GM12872 (cell line): ENCODE results near the gene BEND3.

ENCODE experiments used
- CTCF ChIP-seq: IDR thresholded peaks from 3 replicates; pipeline ENCODE4 v1.5.1; 2011; ENCODE audit warnings: low read depth, mild to moderate bottlenecking, low read length, moderate library complexity; ENCODE audit not compliant: insufficient read depth

Gene BEND3

GRCh38 chr6:107106165-107106564, 9.2 kb downstream of the BEND3 start:
- TF ChIP-seq CTCF: no peak

- no peak for TF ChIP-seq CTCF
These were observed 9.7 kb downstream of the BEND3 start for GRCh38 chr6:107105511-107106116.

- TF ChIP-seq CTCF: no peak
These were observed 12.2 kb downstream of the BEND3 start for GRCh38 chr6:107103082-107103481.

DNA sequence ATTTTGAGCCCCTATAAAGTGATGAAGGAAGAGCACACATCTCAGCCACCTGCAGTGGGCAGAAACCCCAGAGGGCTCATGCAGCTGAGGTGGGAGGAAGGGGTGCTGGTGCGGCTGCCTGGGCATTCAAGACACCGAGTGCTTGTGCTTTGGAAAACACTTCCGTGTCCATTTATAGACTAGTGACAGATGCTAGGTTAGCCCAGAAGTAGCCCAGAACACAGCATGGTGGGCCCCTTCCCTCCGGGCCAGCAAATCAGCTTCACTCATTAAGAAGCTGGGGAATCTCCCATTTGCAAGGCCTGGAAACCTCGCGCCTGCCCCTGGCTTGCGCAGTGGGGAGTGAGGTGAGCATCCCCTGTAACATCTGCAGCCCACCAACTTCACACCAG, 12.9 kb downstream of the BEND3 start:
- no peak for TF ChIP-seq CTCF

GRCh38 chr6:107101686-107102413, 13.5 kb downstream of the BEND3 start:
- TF ChIP-seq CTCF: no peak

DNA sequence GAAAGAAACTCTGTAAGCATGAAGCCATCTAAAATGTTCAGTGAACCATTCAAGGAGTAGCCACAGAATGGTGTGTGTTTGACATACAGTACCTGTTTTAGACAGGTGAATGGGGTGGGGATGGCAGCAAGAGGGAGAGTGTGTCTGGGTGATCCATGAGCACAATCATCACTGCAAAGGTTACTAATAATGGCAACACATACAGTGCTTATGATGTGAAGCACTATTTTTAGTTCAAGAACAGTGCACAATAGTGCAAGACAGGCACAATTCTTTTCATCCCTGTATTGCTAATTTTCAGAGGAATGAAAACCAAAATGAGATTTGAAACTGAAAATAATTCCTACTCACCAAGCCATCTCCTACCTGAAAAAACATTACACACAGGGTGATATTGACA, 14.1 kb downstream of the BEND3 start:
- no peak for TF ChIP-seq CTCF

DNA sequence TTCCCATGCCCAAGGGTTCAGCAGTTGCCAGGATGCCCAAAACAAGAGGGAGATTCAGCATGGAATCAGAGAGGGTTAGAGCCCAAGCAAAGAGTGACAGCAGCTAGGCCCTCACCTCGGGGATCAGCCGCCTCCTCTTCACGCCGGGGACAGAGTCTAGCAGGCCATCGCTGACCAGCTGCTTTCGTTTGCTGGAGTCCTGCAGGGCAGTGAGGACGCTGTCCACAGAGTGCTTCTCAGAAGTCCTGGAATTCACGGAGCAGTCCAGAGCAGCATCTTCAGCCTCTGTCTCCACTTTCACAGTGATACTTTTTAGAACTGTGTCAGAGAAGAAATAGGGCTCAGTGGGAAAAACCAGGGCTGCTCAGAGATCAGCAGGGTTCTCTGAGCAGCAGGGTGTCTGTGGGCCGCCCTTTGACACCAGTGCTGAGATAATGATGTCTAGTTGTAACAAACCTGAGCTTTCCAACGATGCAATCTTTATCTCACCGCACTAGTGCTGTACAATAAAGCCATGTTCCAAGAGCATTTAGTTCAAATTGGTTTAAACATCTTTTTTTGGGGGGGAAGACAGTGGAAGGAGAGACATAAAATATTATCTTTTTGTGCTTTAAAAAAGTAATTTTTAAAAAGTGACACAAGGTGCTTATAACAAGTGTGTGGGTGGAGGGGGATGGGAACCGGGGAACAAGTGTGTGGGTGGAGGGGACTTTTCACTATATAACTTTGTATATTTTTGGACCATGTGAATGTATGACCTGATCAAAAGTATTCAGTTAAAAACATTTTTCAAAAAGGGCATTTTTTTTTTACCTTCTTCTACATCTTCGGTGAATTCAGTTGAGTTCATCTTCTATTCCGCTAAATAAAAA, 16.6 kb downstream of the BEND3 start:
- no peak for TF ChIP-seq CTCF
